IMR-90 (cell line): Measurements from ENCODE around the gene CRTC1. TPM values are rescaled to one million over a fixed set of nuclear protein-coding genes. Genes with fewer than 3 reads are reported as not detected.

ENCODE experiments used
- ATAC-seq: fragments of 200-7000 bp; cut with Tn5 transposase; 2 replicates; pipeline ENCODE4 v1.9.1; 2020; ENCODE audit warnings: low read depth, mild to moderate bottlenecking, moderate library complexity
- BruUV-seq: library from RNA; stranded (reverse); fragments of 400-500 nt; replicated peaks from 2 replicates; lab custom pipeline; 2021; lab: Mats Ljungman, UMichigan
- CTCF ChIA-PET: fragments of 300-600 bp; formaldehyde crosslinking; extraction: SDS; loops from one replicate; lab custom pipeline; 2021; ENCODE audit warnings: antibody characterized with exemption; lab: Yijun Ruan, JAX
- POLR2A ChIA-PET: fragments of 300-600 bp; sonication (Branson Sonifier 250); formaldehyde crosslinking; loops from one replicate; lab custom pipeline; 2022; ENCODE audit warnings: antibody characterized with exemption; ENCODE audit not compliant: unreplicated experiment; lab: Charles Lee
- DNase-seq: peaks from one replicate; pipeline ENCODE4 v3.0.0; 2013
- H2AFZ ChIP-seq: replicated peaks from 2 replicates; pipeline ENCODE3; 2013; ENCODE audit warnings: low read length, mild to moderate bottlenecking; ENCODE audit not compliant: poor library complexity
- H2AK5ac ChIP-seq: 2 replicates; pipeline ENCODE4 v1.6.1; 2013; ENCODE audit warnings: low read depth, low read length, inconsistent platforms
- H2AK9ac ChIP-seq: replicated peaks from 2 replicates; pipeline ENCODE3; 2013; ENCODE audit warnings: mild to moderate bottlenecking, low read depth, low read length, moderate library complexity; ENCODE audit not compliant: poor library complexity
- H2BK120ac ChIP-seq: 2 replicates; pipeline ENCODE4 v1.6.1; 2013; ENCODE audit warnings: low read depth, low read length, inconsistent platforms
- H2BK15ac ChIP-seq: 3 replicates; pipeline ENCODE4 v1.6.1; 2013; ENCODE audit warnings: low read depth, low read length, inconsistent platforms
- H2BK20ac ChIP-seq: 2 replicates; pipeline ENCODE4 v1.6.1; 2013; ENCODE audit warnings: low read depth, mild to moderate bottlenecking, inconsistent platforms, low read length, moderate library complexity
- H2BK5ac ChIP-seq: 2 replicates; pipeline ENCODE4 v1.6.1; 2013; ENCODE audit warnings: mild to moderate bottlenecking, low read depth, low read length, inconsistent platforms; ENCODE audit not compliant: poor library complexity, severe bottlenecking
- H3K14ac ChIP-seq: replicated peaks from 2 replicates; pipeline ENCODE4 v1.6.1; 2013; ENCODE audit warnings: low read depth, low read length, inconsistent platforms
- H3K18ac ChIP-seq: 2 replicates; pipeline ENCODE4 v1.6.1; 2013; ENCODE audit warnings: low read depth, low read length, control low read depth
- H3K23ac ChIP-seq: 2 replicates; pipeline ENCODE4 v1.6.1; 2013; ENCODE audit warnings: low read depth, low read length, inconsistent platforms
- H3K27ac ChIP-seq: 2 replicates; pipeline ENCODE4 v1.5.1; 2013; ENCODE audit warnings: mild to moderate bottlenecking, control low read depth, low read length; ENCODE audit not compliant: insufficient read depth
- H3K27me3 ChIP-seq: 2 replicates; pipeline ENCODE4 v1.6.1; 2013; ENCODE audit warnings: low read length; ENCODE audit not compliant: control insufficient read depth, insufficient read depth
- H3K36me3 ChIP-seq: 2 replicates; pipeline ENCODE4 v1.6.1; 2013; ENCODE audit warnings: low read length, mixed read lengths; ENCODE audit not compliant: control insufficient read depth, insufficient read depth
- H3K4ac ChIP-seq: 2 replicates; pipeline ENCODE4 v1.6.1; 2013; ENCODE audit warnings: low read depth, low read length, inconsistent platforms
- H3K4me1 ChIP-seq: 2 replicates; pipeline ENCODE4 v1.6.1; 2013; ENCODE audit warnings: low read length, mixed read lengths; ENCODE audit not compliant: control insufficient read depth, insufficient read depth
- H3K4me2 ChIP-seq: 2 replicates; pipeline ENCODE4 v1.6.1; 2013; ENCODE audit warnings: low read depth, mild to moderate bottlenecking, control low read depth, low read length, moderate library complexity
- H3K4me3 ChIP-seq: 2 replicates; pipeline ENCODE4 v1.5.1; 2013; ENCODE audit warnings: low read depth, mild to moderate bottlenecking, control low read depth, low read length, moderate library complexity; ENCODE audit not compliant: insufficient read depth
- H3K56ac ChIP-seq: 2 replicates; pipeline ENCODE4 v1.6.1; 2013; ENCODE audit warnings: low read length, inconsistent platforms; ENCODE audit not compliant: insufficient read depth; ENCODE audit errors: extremely low read depth
- H3K79me1 ChIP-seq, 2 experiments: 2 replicates each; pipeline ENCODE4 v1.6.1; 2013; ENCODE audit warnings: low read length in 2 of 2, inconsistent platforms in 1 of 2, low read depth in 1 of 2
- H3K9ac ChIP-seq: 2 replicates; pipeline ENCODE4 v1.6.1; 2013; ENCODE audit warnings: low read depth, low read length, control low read depth
- H3K9me1 ChIP-seq: 2 replicates; pipeline ENCODE4 v1.6.1; 2013; ENCODE audit warnings: low read length, inconsistent platforms; ENCODE audit not compliant: insufficient read depth
- H3K9me3 ChIP-seq: 2 replicates; pipeline ENCODE4 v1.6.1; 2013; ENCODE audit warnings: low read length; ENCODE audit not compliant: control insufficient read depth, insufficient read depth
- H4K20me1 ChIP-seq: 2 replicates; pipeline ENCODE4 v1.6.1; 2013; ENCODE audit warnings: low read length, inconsistent platforms; ENCODE audit not compliant: insufficient read depth
- H4K5ac ChIP-seq: 2 replicates; pipeline ENCODE4 v1.6.1; 2013; ENCODE audit warnings: mild to moderate bottlenecking, low read depth, low read length, control low read depth
- H4K8ac ChIP-seq, 2 experiments: 2 replicates each; pipeline ENCODE4 v1.6.1; 2013; ENCODE audit warnings: low read depth in 2 of 2, low read length in 2 of 2, control low read depth in 1 of 2, inconsistent platforms in 1 of 2
- H4K91ac ChIP-seq: 2 replicates; pipeline ENCODE4 v1.6.1; 2013; ENCODE audit warnings: low read depth, low read length, inconsistent platforms; ENCODE audit not compliant: insufficient read depth
- BHLHE40 ChIP-seq: fragments of 150-350 bp; IDR thresholded peaks from 2 replicates; pipeline ENCODE4 v1.6.1; 2016; ENCODE audit warnings: mild to moderate bottlenecking, low read depth, low read length
- CEBPB ChIP-seq: IDR thresholded peaks from 2 replicates; pipeline ENCODE4 v1.6.1; 2012; ENCODE audit warnings: low read depth, low read length, improper control_type of control experiment
- ELK1 ChIP-seq: fragments of 150-350 bp; IDR thresholded peaks from 2 replicates; pipeline ENCODE4 v1.6.1; 2016; ENCODE audit warnings: low read depth, mild to moderate bottlenecking, low read length, moderate library complexity, borderline replicate concordance
- MAFK ChIP-seq: IDR thresholded peaks from 2 replicates; pipeline ENCODE4 v1.6.1; 2012; ENCODE audit warnings: low read depth, low read length, improper control_type of control experiment
- MXI1 ChIP-seq: IDR thresholded peaks from 2 replicates; pipeline ENCODE4 v1.6.1; 2012; ENCODE audit warnings: low read depth, mild to moderate bottlenecking, low read length, moderate library complexity, borderline replicate concordance
- RAD21 ChIP-seq: IDR thresholded peaks from 2 replicates; pipeline ENCODE4 v1.6.1; 2012; ENCODE audit warnings: low read length, improper control_type of control experiment
- WGBS, 2 experiments: methylation state at CpG; one replicate each; pipeline versions ENCODE4 v1.1.5 to v1.1.7; 2013; ENCODE audit warnings: missing lambda C conversion rate in 2 of 2; ENCODE audit not compliant: insufficient read length in 1 of 2; ENCODE audit errors: extremely low coverage in 2 of 2; 5-methylcytosine and 5-hydroxymethylcytosine counted together
- dilution Hi-C: fragments of 300-500 bp; cut with HindIII; formaldehyde crosslinking; loops from one replicate; pipeline ENCODE4 v1.14.3; 2018; ENCODE audit warnings: low sequenced_read_pairs; ENCODE audit not compliant: unreplicated experiment
- in situ Hi-C: fragments of 300-500 bp; cut with MboI; formaldehyde crosslinking; loops from 3 replicates; pipeline ENCODE4 v1.14.3; 2019; ENCODE audit warnings: low sequenced_read_pairs, inconsistent platforms, mixed read lengths
- intact Hi-C: fragments of 100-400 bp; cut with micrococcal nuclease; formaldehyde crosslinking; loops from 2 replicates; pipeline ENCODE4 v1.10.0; 2022
- polyA plus RNA-seq, 3 experiments: library from polyadenylated mRNA; depleted of rRNA; stranded (reverse); fragments of >200 nt; gene quantifications; 2 replicates each; pipeline ENCODE4 v1.2.3, GENCODE V29; 2012; ENCODE audit warnings: low replicate concordance in 1 of 3
- total RNA-seq: library from RNA; depleted of rRNA; stranded (reverse); fragments of >200 nt; gene quantifications from 2 replicates; pipeline ENCODE4 v1.2.3, GENCODE V29; 2012

CRTC1 gene
- total and polyA plus RNA-seq, 2 of the 4 experiments (the other 2 are of a cell fraction) = 0.18 to 5.7 TPM

- BruUV-seq = no TSS peak
- Histone ChIP-seq H3K9me3 (no peaks in the 10 kb centered on the region), H3K23ac (no peak overlapping the region), H3K14ac (0 out of 2 replicates have a peak overlapping the region, but pooled peaks have one; percentile 30), H2BK20ac (no peak overlapping the region), H3K4me2 (peak overlapping the region; percentile 73), H2BK5ac (no peak overlapping the region), H3K9ac (peak overlapping the region; percentile 15; the same call in 1 of the 2 replicates), H3K4me1 (peaks cover 9% of the 10 kb centered on the region; the same call in 1 of the 2 replicates), H3K4ac (peak overlapping the region; percentile 18; the same call in 1 of the 2 replicates), H2AFZ (peak overlapping the region; percentile 86), H4K8ac (peak overlapping the region in 1 of 2 experiments; percentile 29; a peak in 1 of 4 replicates), H4K91ac (no peak overlapping the region), H2BK15ac (no peak overlapping the region), H3K56ac (no peak overlapping the region), H3K4me3 (peak overlapping the region; percentile 15), H3K27ac (no peak overlapping the region; the same call in 1 of the 2 replicates), H4K5ac (no peak overlapping the region), H2AK5ac (no peak overlapping the region; the same call in 1 of the 2 replicates), H3K18ac (no peak overlapping the region), H3K9me1 (peaks cover 10% of the 10 kb centered on the region), H2AK9ac (peak overlapping the region; percentile 21), H2BK120ac (no peak overlapping the region), H3K79me1 (peaks cover 14 to 60% of the 10 kb centered on the region in 2 experiments), H4K20me1 (peaks cover 71% of the 10 kb centered on the region), H3K36me3 (no peaks in the 10 kb centered on the region; the same call in 1 of the 2 replicates), H3K27me3 (no peaks in the 10 kb centered on the region)
- ATAC-seq (peak; percentile 99), DNase-seq (peak; percentile 29)
- intact Hi-C loops = no loop called here
- ChIA-PET POLR2A (interaction anchor here (0.5 to 0.6 kb wide), 3 partner anchors 23 to 51 kb away, joined by 3 to 5 read pairs (median 5); no protein-coding TSS in a partner anchor), CTCF (no interaction called here)
- dilution Hi-C loops = no loop called here
- in situ Hi-C loops = no loop called here
- TF ChIP-seq RAD21 = no peak
- TF ChIP-seq MXI1 = no peak
- no peak for TF ChIP-seq ELK1
- TF ChIP-seq MAFK = no peak
- no peak for TF ChIP-seq BHLHE40
- TF ChIP-seq CEBPB = no peak
- 17% methylated on average over 28 of the region's 35 CpGs; no CpG with 5 or more reads in 1 of the 2 experiments for WGBS, 2 experiments
These were observed 17.2 kb downstream of the CRTC1 start for GRCh38 chr19:18700501-18701249.
